ENCODE data around the gene PRKCE.

- TF ChIP-seq POLR2AphosphoS5 (IDR thresholded peaks at IDR 0.05): no peak
- no peak for TF ChIP-seq CTCF (IDR thresholded peaks at IDR 0.05)
- no peak for TF ChIP-seq EP300 (IDR thresholded peaks at IDR 0.05)
- TF ChIP-seq POLR2A (IDR thresholded peaks at IDR 0.05): no peak
Observed at GRCh38 chr2:46125798-46126197, 474.3 kb downstream of the PRKCE start.

Data from sigmoid colon (tissue), 4 donors.